GM20431 (cell line): ENCODE data around the gene LDLR.

Experiments used
- in situ Hi-C: fragments of 300-500 bp; cut with MseI, MboI; formaldehyde crosslinking; loops from one replicate; pipeline ENCODE4 v1.15.0; 2020; ENCODE audit warnings: low sequenced_read_pairs; ENCODE audit not compliant: unreplicated experiment

LDLR gene

DNA sequence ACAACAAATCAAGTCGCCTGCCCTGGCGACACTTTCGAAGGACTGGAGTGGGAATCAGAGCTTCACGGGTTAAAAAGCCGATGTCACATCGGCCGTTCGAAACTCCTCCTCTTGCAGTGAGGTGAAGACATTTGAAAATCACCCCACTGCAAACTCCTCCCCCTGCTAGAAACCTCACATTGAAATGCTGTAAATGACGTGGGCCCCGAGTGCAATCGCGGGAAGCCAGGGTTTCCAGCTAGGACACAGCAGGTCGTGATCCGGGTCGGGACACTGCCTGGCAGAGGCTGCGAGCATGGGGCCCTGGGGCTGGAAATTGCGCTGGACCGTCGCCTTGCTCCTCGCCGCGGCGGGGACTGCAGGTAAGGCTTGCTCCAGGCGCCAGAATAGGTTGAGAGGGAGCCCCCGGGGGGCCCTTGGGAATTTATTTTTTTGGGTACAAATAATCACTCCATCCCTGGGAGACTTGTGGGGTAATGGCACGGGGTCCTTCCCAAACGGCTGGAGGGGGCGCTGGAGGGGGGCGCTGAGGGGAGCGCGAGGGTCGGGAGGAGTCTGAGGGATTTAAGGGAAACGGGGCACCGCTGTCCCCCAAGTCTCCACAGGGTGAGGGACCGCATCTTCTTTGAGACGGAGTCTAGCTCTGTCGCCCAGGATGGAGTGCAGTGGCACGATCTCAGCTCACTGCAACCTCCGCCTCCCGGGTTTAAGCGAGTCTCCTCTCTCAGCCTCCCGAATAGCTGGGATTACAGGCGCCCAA lies at the start of gene LDLR:
Gene LDLR (plus strand): TSS at position 210 of the 760 bp plus-strand sequence. CDS start 86 bp downstream, at position 296.
- in situ Hi-C loops, result no loop called here

DNA sequence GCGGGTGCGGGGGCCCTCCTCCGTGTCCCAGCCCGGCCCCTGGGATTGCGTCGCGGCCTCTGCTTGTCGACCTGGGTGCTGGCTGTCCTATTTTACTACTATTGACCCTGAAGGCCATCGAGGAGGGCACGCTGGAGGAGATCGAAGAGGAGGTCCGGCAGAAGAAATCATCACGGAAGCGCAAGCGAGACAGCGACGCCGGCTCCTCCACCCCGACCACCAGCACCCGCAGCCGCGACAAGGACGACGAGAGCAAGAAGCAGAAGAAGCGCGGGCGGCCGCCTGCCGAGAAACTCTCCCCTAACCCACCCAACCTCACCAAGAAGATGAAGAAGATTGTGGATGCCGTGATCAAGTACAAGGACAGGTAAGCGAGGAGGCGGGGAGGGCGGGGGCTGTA lies 48.1 kb upstream of the LDLR start:
- in situ Hi-C loops, result no loop called here

DNA sequence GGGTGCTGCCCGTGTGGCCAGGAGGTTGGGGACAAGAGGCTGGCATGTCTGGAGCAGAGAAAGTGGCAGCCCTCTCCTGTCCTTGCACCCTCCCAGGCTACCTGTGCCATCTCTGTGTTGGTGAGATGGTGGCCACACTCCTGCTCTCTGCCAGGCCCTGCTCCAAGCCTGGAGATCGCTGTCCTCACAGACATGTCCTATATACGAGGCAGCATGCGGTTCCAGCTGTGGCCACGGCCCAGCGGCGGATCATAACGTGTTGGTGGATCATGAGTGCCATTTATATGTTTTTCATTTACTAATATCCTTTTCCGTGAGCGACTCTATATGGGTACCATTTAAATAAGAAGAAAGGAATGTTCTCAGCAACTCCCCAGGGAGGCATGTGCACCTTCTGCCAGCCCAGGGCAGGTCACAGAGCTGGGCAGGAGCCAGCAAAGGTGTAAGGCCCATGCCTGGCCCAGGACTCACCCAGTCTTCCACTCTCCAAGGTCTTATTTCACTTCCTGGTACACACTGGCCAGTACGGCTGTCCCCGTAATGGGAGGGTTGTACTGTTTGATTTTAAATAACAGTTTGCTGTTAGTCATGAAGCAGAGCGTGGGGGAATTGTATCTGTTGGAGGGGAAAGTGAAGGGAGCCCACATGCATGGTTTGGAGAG lies 47.2 kb upstream of the LDLR start:
- in situ Hi-C loops, result no loop called here

DNA sequence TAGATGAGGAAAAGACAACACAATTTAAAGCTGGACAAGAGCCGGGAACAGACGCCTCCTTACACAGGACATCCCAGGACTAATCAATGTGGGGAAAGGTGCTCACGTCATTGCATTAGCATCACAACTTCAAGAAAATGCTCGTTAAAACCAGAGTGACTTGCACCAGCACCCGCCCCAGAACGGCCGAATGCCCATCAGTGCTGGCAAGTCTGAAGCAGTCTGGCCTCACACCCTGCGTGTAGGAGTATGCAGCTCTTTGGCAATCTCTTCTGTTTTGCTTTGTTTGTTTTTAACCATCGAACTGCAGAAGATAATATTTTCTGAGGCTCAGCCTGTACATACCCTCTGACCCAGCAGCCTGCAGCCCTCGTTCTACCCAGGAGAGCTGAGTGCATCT lies 44.8 kb upstream of the LDLR start:
- in situ Hi-C loops, result no loop called here

DNA sequence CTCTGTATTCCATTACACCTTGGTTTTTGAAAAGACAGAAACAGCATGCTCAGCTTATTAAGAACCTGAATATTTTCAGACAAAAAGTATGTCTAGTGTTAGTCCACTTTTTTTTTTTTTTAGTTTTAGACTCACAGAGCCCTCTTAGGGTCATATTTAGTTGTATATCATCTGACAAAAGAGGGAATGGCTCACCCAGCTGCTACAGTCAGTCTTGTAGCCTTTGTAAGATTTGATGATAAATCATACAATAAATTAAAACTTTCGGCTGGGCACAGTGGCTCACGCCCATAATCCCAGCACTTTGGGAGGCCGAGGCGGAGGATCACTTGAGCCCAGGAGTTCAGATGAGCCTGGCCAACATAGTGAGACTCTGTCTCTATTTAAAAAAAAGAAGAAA lies 43.7 kb upstream of the LDLR start:
- in situ Hi-C loops, result no loop called here

GRCh38 chr19:11046605-11047354 lies 42.5 kb upstream of the LDLR start:
- in situ Hi-C loops, result no loop called here

GRCh38 chr19:11047866-11048265 lies 41.4 kb upstream of the LDLR start:
- in situ Hi-C loops, result no loop called here

DNA sequence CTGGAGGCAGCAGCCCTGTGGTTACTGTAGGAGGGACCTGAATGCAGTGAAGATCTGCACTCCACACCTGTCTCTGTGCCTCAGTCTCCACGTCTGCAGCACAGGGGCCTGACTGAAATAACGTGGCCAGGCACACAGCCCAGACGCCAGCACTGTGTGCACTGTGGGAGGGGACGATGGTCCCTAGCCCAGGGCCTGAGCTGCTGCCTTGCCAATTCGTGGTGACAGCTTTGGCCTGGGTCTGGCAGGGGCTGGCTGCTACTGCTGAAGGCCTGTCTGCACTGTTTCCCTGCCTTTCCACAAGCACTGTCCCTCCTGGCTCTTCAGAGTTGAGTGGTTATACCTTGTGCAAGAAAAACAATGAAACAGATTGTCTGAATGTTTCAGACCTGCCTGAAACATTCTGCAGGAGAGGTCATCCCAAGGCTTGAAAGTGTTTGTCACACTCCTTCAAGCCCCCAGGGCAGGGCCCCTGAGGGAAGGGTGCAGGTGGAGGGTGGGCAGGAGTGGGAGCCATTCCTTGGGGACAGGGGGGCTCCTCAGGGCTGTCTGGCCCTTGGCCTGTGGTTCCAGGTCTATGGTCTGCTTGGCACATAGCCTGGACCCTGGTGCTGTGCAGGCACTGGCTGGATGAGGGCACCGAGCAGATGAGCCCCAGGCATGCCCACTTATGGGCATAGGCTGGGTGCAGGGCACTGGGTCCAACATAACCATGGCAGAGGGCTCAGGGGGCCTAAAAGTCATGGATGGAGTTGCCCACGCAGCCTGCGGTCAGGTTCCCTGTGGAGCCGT lies 38.7 kb upstream of the LDLR start:
- in situ Hi-C loops, result no loop called here

DNA sequence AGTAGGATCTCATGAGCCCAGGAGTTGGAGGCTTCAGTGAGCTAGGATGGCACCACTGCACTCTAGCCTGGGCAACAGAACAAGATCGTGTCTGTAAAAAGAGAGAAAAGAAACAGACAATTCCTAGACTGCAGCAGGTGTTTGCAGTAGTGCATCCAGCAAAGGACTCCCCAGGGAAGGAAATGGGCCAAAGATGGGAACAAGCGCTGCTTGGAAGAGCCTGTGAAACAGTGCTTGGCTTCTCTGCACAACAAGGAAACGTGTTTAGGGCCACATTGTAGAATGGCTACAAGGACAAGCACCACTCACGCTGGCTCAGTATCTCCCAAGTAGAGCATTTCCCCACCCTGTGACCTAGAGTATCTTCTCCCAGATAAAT lies 35.5 kb upstream of the LDLR start:
- in situ Hi-C loops, result no loop called here

DNA sequence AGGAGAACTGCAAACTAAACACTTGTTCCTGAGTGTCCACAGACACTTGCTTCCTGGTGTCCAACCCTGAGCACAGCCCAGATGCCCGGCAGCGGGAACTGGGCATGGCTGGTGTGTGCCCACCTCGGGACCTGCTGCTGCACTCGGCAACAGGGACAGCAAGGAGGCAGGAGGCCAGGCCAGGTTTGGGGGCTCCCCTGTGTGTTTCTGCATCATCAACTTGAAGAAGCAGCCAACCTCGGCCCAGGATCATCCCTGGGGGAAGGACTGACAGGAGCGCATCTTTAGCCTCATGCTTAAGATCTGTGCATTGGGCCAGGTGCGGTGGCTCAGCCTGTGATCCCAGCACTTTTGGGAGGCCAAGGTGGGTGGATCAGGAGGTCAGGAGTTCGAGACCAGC lies 35.1 kb upstream of the LDLR start:
- in situ Hi-C loops, result no loop called here

GRCh38 chr19:11054628-11055027 lies 34.6 kb upstream of the LDLR start:
- in situ Hi-C loops, result no loop called here

DNA sequence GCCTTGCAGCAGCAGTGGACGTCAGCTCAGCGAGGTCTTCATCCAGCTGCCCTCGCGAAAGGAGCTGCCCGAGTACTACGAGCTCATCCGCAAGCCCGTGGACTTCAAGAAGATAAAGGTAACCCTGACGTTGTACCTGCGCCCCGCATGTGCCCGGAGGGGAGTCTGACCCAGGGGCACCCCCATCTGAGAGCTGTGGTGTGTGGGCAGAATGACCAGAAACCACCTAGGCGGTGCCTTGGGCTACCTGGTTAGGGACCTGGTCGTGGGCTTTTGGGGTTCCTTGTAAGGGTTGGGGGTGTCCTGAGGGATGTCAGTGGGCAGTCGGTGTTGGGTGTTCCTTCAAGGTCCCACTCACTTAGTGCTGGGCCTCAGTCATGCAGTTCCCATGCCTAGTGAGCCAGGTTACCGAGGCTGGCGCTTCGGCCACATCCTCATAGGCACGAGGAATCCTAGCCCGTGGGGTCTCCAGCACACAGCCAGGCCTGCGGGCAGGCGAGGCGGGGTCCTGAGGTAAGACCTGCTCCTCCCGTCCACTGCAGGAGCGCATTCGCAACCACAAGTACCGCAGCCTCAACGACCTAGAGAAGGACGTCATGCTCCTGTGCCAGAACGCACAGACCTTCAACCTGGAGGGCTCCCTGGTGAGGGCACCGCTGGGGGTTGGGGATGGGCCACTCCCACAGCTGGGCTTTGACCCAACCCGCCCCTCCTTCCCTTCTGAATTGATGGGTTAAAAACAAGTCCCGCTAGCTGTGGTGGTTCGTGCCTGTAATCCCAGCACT lies 30.8 kb upstream of the LDLR start:
- in situ Hi-C loops, result no loop called here

- in situ Hi-C loops, result no loop called here
Observed at GRCh38 chr19:11059511-11060358, 29.5 kb upstream of the LDLR start.

DNA sequence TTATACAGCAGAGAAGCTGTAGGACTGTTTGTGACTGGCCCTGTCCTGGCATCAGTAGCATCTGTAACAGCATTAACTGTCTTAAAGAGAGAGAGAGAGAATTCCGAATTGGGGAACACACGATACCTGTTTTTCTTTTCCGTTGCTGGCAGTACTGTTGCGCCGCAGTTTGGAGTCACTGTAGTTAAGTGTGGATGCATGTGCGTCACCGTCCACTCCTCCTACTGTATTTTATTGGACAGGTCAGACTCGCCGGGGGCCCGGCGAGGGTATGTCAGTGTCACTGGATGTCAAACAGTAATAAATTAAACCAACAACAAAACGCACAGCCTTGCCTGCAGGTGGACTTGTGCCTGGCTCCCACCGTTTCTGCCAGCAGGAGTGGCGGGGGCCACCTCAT lies 27.3 kb upstream of the LDLR start:
- in situ Hi-C loops, result no loop called here

DNA sequence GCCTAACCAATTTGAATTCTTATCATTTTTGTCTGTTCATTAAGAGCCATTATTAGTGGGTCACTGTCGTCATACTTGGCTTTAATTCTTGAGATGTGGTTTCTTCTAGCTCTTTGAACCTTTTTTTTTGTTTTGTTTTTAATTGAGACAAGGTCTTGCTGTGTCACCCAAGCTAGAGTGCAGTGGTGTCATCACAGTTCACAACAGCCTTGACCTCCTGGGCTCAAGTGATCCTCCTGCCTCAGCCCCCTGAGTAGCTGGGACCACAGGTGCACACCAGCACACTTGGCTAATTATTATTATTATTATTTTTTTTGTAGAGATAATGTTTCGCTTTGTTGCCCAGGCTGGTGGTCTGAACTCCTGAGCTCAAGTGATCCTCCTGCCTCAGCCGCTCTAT lies 25.8 kb upstream of the LDLR start:
- in situ Hi-C loops, result no loop called here

- in situ Hi-C loops, result no loop called here
Observed at GRCh38 chr19:11064831-11065303, 24.4 kb upstream of the LDLR start.

DNA sequence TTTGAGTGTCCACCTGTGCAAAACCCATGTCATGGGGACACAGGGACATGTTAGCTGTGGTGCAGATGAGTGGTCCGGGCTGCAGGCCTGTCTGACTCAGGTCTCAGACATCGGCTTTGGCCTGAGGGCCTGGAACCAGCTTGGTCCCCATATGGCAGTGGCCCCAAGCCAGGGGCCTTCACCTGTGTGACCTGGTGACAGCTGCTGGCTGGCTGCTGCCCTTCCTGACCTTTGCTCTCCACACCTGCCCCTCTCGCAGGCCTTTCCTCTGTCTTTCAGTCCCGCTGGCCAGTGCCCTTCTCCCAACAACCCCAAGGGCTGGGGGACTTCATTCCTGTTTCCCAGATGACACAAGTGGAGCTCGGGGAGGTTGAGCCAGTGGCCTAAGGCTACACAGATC lies 22.9 kb upstream of the LDLR start:
- in situ Hi-C loops, result no loop called here

DNA sequence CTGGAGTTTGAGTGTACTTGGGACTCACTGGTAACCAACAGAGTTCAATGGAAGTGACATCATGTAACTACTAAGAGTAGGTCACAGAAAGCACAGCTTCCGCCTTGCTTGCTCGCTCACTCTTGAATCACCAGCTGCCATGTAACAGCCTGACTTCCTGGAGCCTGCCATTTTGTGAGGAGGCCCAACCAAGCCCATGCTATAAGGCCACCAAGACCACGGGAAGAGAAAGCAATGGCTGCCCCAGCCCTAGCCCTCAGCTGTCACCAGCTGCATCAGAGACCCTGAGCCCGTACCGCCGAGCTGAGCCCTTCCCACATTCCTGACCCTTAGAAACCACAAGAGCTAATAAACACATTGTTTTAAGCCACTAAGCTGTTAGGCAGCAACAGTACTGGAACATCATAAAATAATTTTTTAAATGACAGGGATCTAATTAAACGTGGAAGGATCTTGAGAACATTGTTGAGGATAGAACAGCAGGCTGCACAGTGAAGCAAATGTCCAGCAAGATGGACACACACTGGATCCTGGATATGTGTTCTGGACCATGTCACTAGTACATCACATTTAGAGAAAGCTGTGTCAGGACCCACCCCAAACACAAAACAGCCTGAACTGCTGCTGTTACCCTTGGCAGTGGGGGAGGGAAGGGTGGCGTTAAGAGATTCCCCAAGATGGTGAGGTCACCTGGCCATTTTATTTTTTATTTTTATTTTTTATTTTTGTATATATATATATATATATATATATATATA lies 21.7 kb upstream of the LDLR start:
- in situ Hi-C loops, result no loop called here
